Fibroblast of pulmonary artery (primary cell): ENCODE results near the gene COL24A1.

ENCODE experiments used
- DNase-seq: peaks from one replicate; pipeline ENCODE4 v3.0.0-alpha.2; 2010; ENCODE audit warnings: low read depth
- H3K4me3 ChIP-seq: replicated peaks from 2 replicates; pipeline ENCODE4 v1.5.1; 2011; ENCODE audit warnings: low read depth, mild to moderate bottlenecking, control low read depth, low read length, moderate library complexity
- TF ChIP-seq, protein P1 (sequence below): IDR thresholded peaks from 2 replicates; pipeline ENCODE4 v1.5.1; 2011; ENCODE audit warnings: mild to moderate bottlenecking, control low read depth, low read length, inconsistent platforms; ENCODE audit errors: missing control alignments

The COL24A1 gene

DNA sequence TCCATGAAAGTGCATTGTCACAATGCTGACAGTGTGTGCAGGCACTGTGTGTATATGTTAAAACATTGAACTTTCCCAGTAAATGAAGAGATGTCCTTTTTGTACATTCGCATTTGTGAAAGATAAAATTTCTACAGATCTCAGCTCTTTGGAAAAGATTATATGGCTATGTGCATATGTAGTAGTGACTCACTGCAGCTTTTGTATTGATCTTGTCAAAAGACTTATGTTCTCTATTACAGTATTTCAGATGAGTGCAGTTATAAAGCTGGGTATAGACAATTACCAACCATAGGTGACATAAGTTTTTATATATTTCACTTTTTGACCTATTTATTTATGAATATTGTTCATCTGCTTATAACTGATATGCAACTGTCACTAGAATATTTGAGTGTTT, 212.6 kb downstream of the COL24A1 start:
- DNase-seq, result no peak
- no peak overlapping the region for H3K4me3 ChIP-seq
- TF ChIP-seq, protein P1, sequence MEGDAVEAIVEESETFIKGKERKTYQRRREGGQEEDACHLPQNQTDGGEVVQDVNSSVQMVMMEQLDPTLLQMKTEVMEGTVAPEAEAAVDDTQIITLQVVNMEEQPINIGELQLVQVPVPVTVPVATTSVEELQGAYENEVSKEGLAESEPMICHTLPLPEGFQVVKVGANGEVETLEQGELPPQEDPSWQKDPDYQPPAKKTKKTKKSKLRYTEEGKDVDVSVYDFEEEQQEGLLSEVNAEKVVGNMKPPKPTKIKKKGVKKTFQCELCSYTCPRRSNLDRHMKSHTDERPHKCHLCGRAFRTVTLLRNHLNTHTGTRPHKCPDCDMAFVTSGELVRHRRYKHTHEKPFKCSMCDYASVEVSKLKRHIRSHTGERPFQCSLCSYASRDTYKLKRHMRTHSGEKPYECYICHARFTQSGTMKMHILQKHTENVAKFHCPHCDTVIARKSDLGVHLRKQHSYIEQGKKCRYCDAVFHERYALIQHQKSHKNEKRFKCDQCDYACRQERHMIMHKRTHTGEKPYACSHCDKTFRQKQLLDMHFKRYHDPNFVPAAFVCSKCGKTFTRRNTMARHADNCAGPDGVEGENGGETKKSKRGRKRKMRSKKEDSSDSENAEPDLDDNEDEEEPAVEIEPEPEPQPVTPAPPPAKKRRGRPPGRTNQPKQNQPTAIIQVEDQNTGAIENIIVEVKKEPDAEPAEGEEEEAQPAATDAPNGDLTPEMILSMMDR, result no peak

DNA sequence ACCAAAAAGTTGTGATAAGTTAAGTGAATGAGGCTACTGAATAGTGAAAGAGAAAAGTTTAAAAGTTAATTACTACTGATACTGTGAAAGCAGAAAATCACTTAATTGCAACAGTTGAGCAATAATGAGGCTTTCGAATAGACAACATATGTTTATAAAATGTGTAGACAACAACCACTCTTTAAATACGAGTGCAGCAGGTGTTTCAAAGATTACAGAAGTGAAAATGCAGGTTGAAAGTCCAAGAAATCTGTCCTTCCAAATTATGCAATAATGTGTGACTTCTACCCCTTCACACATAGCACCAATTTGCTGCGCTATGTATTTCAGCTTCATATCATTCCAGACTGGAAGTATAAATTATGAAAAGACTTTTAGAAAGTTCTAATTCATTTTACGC, 213.0 kb downstream of the COL24A1 start:
- H3K4me3 ChIP-seq, result no peak overlapping the region
- TF ChIP-seq, protein P1, result no peak
- no peak for DNase-seq

DNA sequence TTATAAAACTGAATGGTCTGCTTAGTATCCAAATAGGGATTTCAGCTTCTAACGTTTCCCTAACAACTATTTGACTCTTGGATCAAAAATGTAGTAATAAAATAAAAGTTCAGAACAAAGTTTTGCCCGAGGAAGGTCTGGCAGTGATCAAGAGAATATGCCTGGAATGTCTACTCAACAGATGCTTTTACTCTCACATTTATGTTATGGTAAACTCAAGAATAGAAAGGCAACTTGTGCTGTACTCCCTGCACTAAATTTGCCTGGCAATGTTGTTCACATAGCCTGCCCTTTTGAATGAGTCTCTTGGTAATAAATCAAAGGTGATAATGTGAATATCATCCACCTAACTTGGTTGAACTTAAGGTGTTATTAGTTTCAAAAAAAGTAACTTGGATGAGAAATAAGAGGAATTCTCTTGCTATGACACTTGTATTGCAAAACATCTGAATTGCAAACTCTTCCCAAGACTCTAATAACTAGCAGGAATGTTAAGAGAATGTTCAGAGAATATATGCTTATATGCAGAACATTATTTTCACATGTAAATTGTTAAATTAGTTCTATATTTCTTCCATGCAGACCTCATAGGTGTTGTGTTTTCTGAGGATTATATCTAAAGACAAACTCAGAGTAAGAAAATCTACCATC, 215.8 kb downstream of the COL24A1 start:
- H3K4me3 ChIP-seq, result no peak overlapping the region
- no peak for DNase-seq
- TF ChIP-seq, protein P1, result no peak

DNA sequence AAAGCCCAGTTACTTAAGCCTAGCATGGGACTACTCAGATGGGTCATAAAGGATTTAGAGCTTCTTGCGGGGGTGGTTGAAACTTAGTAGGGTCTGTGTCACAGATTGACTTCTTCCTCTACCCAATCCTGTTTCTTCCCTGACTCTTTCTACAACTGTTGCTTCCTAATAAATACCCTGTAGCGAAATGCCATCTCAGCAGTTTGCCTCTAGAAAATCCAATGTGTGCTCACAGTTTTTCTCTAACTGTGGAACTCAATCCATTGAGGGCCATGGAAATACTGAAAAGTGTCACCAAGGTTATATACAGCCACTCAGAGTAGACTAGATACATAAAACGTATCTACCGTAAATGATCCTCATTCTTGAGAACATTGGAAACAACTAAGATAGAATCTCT, 217.7 kb downstream of the COL24A1 start:
- TF ChIP-seq, protein P1, result no peak
- H3K4me3 ChIP-seq, result no peak overlapping the region
- no peak for DNase-seq

DNA sequence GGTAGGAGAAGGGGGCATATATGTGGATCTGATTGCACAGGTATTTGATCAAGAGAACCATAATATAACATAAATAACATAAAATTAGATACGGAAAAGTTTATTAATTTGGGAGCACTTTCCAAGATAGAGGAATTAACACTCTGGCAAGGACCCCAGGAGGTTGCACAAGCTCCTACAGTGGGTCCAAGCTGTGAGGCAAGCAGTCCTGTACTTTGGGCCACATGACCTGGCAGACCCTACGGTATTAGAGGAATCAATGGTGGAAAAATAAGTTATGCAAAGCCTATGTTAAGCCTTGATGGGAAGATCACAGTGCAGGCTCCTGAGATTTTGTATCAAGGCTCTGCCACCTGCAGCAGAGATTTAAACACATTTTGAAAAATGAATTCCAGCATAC, 220.1 kb downstream of the COL24A1 start:
- no peak for DNase-seq
- TF ChIP-seq, protein P1, result no peak
- H3K4me3 ChIP-seq, result no peak overlapping the region

DNA sequence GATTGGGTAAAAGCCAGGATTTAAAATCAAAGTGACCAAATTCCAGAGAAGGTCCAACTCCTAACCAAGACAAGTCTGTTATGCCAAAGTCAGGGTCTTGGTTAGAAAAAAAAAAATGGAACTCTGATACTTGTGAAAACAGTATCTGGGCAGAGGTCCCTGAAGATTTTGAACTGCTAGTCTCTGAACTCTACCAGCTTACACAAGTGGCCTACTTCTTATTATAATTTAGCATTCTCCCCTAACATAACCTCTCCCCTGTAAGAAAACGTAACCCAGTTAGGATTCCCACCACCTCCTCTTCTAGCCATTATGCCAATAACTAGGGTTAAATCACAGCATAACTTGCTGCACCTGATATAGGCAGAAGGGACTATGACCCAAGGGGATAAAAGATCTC, 220.5 kb downstream of the COL24A1 start:
- TF ChIP-seq, protein P1, result no peak
- no peak overlapping the region for H3K4me3 ChIP-seq
- no peak for DNase-seq

DNA sequence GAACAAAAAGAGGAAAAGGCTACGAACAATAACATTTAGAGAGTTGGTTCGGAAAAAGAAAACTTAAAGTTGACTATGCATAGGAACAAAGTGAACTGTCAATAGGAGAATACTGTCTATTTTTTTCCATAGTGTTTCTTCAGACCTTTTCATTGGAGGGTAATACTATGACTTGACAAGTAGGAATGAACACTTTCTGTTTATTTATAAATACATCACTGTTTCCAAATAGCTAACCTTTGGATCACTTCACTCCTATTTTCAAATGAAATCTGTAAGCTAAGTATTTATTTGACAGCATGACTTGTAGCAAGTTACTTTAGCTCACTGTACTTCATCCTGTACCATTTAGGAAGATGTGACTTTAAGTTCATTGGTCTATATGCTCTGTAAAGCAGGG, 221.3 kb downstream of the COL24A1 start:
- H3K4me3 ChIP-seq, result no peak overlapping the region
- no peak for DNase-seq
- TF ChIP-seq, protein P1, result no peak
